GM19372 (cell line): ENCODE data around the gene UBE2B.

Experiments
- ATAC-seq: cut with Tn5 transposase; IDR thresholded peaks from one replicate; pipeline ENCODE4 v1.9.1; 2021; ENCODE audit warnings: mild to moderate bottlenecking, low read depth, moderate library complexity; ENCODE audit not compliant: unreplicated experiment

Gene UBE2B

GRCh38 chr5:134436523-134437339 lies 65.4 kb downstream of the UBE2B start:
- peak; percentile 93 for ATAC-seq

- no peak for ATAC-seq
Observed at GRCh38 chr5:134437340-134437846, 66.0 kb downstream of the UBE2B start.

GRCh38 chr5:134437847-134438581 lies 66.6 kb downstream of the UBE2B start:
- ATAC-seq: no peak

GRCh38 chr5:134438721-134439123 lies 67.4 kb downstream of the UBE2B start:
- ATAC-seq: no peak

GRCh38 chr5:134439210-134439654 lies 67.9 kb downstream of the UBE2B start:
- no peak for ATAC-seq

- ATAC-seq: no peak
Observed at GRCh38 chr5:134440201-134440755, 68.9 kb downstream of the UBE2B start.
